Raji (cell line): Measurements from ENCODE around the gene CYTIP.

Experiments
- POLR2A ChIP-seq: IDR thresholded peaks from 2 replicates; pipeline ENCODE4 v1.6.1; 2011; ENCODE audit warnings: low read depth, low read length, control low read depth; ENCODE audit not compliant: insufficient read depth

Gene CYTIP

DNA sequence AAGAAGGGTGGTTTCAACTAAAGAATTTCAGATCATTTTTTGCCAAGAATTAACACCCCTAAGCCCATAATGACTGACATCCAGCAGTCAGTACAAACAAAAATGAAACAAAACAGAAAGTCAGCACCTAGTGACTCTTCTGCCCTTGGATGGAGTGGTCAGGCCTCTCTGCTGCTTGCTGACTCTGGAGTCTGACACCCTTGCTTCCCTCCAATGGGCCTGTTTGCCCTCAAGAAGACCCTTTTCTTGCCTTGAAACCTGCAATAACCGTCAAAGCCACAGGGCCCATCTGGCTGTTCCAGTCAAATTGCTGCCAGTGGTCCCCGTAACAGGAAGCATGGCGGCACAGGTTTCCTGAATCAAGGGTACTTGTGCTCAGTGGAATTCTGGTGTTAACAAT is 27.2 kb upstream of the CYTIP start:
- TF ChIP-seq POLR2A: no peak

DNA sequence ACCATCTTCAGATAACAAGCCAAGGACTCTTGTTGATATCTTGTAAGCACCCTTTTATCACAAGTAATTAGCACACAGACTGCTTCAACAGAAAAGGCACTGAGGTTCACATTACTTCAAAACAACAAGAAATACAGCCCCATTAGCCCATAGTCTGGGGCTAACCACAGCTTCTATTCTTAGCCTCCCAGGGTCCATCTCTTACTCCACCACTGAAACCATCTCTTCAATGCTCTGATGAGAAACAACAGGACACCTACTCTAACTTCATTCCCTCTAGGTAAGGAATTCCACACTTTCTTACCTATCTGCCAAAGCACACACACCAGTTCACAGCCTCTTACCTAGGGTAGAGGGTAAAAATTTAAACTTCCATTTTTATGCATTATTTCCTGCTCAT is 26.4 kb upstream of the CYTIP start:
- no peak for TF ChIP-seq POLR2A

DNA sequence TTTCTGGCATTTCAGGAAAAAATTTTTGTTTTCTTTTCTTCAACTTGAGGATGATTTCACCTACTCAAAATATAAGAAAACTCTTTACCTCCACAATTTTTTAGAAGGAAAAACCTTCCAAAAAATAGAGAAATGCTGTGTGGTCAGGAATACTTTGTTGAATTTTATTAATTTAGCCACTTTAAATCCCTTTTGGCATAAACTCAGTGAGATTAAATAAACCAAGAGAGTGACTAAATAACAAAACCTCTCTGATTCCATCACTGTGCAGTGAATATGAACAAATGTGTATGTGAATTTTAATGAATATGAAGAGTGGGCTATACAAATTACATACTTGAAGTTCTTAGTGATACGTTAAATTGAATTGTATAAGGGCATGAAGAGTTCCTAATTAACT is 25.8 kb upstream of the CYTIP start:
- no peak for TF ChIP-seq POLR2A

DNA sequence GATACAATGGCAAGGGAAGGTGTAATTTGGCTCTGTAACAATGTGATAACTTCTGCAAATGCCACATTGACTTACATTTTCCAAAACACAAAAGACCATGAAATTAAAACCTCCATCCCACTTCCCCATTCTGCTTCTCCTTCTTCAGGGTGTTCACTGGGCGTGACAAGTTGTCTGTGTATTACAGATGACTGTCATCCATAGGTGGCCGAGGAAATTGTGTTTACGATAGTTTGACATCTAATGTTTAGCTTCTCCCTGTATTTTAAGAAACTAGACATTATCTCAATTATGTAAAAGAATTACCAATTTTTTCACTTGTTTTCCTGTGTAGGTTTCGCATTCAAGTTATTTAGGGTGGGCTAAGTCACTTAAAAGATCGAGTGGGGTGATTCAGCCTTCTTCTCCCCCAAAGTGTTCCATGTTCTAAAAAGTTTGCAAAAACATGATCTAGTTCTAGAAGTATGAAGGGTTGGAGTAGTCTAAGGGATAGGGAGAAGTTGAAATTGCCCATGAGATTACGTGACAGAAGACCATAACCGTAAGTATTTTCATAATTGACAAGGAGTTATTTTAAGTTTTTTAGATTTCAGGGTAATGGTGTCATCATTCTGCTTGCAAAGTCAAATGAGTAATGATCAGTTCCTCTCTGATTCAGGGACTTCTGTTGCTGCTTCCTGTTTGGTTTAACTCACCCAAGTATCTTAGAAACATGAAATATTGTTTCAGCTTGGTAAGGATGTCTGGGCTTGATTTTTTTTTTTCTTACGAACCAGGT is 25.2 kb upstream of the CYTIP start:
- TF ChIP-seq POLR2A: no peak

DNA sequence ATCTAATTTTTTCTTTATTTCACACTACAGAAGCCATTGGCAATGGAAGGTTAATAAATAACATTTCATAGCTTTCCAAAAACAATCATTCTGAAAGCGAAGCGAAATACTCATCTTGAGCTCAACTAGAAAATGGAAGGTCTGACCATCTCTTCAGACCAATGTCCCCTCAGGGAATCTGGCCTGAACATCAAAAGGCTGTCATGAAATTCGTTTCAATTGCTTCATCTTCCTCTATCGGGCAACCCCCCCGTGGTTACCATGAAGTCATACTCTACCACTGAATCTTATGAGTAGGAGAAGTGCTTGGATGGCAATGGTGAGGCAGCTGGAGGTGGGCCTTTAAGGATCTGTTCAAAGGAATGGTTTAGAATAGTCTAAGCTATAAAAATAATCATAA is 22.9 kb upstream of the CYTIP start:
- no peak for TF ChIP-seq POLR2A

DNA sequence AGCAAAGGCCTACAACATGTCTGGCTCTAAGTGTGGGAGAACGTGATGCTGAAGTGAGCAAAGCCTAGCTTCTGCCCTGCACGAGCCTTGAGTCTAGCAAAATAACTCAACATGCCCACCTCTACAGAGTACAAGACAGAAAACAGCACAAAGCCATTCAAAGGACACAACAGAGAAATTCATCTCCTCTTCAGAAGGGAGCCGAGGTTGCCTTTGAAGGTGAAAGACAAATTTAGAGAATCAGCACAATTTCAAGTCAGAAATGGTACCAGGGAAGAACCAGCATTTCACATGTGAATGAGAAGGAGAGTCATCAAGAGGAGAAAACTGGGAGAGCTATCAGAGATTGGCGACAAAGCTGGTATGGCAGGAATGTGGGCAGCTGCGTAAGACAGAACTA is 21.7 kb upstream of the CYTIP start:
- no peak for TF ChIP-seq POLR2A

DNA sequence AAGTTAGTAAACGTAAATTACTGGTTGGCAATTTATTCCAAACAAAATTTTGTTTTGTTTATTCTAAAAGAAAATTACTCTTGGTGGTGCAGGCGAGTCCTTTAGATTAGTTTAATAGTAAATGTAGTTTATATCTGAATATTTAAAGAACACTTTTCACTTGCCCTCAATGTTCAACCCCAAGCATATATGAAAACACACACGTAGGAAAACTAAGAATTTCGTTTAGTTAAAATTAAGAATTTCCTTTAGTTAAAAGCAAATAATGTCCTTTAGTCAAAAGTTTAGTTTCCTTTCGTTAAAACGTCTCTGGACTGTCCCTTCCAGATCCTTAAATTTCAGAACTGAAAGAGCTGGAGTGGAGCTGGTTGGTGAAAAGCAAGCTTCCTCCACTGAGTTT is 19.1 kb upstream of the CYTIP start:
- TF ChIP-seq POLR2A: no peak

DNA sequence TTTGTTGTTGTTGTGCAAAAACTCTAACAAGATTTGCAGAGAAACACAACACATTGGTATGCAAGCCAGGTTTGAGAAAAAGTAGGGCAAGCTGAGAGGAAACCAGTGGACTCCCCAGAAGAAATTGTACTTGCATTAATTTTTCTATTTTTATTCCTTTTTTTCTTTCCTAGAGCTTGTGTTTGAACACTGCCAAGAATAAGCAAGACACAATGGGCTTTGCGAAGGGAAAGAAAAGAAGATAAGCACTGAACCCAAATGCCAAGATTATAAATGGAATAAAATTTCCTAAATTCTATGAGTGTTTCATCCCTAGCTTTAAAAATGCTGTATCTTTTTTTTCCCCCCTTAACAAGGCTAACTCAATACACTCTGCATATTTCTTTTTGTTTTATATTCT is 17.0 kb upstream of the CYTIP start:
- TF ChIP-seq POLR2A: no peak

DNA sequence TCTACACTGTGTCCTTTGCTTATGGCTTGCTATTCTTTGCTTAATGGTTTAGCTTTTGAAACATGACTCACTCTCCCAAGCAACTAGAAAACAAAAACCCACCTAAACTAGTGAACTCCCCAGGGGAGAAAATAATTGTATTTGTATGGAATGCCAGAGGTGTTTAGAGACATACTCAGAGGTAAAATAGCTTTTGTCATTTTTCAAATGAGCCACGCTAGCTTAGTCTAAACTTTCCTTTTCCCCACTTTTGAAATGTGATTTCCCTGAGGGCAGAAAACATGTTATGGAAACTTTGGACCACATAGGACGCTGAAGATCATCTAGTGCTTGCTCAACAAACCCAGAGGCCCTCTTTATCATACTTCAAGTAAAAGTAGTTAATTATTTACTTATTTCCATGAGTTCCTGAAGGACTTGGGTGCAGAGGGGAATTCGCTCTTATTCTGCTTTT is 16.5 kb upstream of the CYTIP start:
- no peak for TF ChIP-seq POLR2A

DNA sequence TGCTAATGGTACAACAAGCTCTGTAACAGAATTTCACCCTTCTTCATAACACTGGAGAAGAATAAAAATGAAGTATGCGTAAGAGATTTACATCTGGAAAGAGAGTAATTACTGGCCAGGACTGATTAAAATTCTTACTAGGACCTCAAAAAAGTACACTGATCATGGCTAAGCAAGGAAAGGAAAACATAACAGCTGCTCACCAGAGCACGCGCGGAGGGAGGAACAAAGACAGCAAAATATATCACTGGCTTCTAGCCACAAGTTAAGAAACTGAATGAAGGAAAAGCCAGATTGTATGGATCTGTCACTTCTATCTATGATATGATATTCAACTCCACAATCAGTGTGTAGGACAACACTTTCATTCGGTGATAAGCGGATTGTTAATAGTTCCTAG is 15.6 kb upstream of the CYTIP start:
- no peak for TF ChIP-seq POLR2A

DNA sequence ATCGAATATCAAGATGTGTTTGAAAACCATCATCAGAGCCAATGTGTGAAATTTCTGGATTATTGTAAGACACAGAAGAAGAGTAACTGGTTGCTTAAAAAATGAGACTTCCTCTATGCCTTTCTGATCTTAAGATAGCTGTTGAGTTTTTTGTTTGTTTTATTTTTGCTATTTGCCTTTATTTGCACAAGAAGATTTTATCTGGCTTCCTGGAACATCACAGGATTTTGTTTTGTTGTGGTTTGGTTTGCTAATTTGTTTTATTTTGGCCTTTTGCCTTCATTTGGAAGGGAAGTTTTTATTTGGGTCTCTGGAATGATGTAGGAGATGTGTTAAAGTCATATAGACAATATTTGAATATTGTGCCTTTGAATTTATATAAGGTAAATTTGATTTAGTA is 3.9 kb upstream of the CYTIP start:
- TF ChIP-seq POLR2A: no peak

DNA sequence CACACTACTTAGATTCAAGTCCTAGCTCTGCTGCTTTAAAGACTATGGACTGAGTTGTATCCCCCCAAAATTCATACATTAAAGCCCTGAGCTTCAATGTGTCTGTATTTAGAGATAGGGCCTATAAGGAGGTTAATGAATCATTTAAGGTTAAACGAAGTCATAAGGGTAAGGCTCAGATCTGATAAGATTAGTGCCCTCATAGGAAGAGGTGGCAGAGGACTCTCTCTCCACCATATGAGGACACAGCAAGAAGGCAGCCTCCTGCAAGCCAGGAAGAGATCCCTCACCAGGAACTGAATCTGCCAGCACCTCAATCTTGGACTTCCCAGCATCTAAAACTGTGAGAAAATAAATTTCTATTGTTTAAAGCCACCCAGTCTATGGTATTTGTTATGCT is 3.1 kb upstream of the CYTIP start:
- TF ChIP-seq POLR2A: no peak

DNA sequence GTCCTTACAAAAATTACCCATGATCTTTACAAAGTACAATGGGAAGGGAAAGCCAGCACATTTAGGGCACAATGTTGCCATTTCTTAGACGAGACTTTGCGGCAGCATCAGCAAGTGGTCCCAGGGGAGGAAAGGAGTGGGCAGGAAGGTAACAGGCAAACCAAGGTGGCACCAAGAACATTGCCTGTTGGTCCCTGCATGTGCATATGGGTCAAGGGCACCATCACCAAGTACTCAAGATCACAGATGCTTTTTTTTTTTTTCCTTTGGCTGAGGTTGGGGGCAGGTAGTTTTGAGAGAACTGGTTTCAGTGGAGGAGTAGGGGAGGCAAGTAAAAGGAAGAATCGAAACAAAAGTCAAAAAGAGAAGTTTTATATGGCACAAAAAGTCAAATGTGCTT is 752 bp upstream of the CYTIP start:
- TF ChIP-seq POLR2A: peak; percentile 46; the same call in 1 of the 2 replicates

DNA sequence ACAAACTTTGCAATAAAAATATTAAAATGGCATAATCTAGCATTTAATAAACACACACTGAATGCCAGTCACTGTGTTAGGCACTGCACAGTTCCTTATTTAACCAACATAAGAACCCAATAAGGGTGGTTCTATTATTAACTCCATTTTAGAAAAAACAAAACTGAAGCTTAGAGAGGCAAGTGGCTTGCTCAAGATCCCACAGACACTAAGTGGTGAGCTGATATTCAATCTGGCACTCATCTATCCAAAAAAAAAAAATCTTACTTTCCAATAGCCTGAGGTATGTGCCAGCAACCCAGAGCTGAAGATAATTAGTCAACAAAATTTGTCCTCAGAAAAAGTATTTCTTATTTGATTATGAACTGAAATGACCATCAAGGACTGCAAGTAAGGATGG is 799 bp downstream of the CYTIP start:
- no peak for TF ChIP-seq POLR2A

DNA sequence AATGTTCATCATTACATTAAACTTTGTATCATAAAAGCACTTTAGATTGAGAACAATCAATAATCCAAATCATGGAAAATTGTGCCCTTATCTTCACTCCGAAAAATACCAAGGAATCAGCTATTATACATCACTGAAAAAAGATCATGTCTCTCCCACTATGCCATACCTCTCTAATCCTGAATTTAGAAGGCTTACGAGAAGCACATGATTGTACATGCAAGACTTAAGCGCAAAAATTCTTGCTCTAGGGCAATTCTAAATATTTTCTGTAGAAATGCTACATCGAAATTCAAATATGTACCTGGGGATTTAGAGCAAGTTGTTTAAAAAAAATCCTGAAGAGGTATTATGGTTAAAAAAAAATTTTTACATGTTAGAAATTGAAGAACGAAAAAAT is 1.3 kb downstream of the CYTIP start:
- no peak for TF ChIP-seq POLR2A

DNA sequence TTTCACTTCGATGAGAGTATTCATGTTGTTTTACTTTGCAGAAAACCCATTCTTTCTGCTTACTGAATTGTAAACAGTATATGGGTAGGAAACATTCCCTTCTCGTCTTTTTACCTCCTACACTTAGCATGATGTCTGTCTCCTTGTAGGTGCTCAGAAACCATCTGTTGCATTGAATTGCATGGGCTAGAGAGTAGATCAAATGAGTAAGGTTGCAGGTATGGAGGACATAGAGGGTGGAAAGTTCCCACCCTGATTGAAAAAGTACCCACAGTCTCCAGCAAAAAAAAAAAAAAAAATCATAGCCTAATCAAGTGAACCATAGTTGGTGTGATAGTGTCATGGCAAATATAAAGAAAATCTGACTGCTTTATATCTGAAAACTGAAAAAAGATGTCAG is 1.7 kb downstream of the CYTIP start:
- no peak for TF ChIP-seq POLR2A

DNA sequence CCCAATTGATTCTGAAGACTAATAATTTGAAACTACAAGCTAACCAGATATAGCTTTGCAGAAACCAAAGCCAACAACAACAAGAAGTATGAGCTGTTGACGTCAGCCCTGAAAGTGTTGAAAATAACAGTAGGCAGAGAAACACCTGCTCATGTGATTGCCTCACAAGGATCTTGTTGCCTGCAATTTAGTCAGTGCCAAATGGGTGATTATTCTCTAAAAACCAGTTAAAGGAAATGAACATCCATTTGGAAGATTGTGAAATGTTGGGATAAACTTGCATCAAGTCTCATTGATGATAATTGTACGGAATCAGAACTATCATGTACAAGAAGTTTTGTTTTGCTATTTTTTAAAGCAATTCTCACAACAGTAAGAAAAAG is 2.8 kb downstream of the CYTIP start:
- TF ChIP-seq POLR2A: peak; percentile 5; the same call in 1 of the 2 replicates
